Germinal center (tissue), 1 donor: ENCODE data around the gene PYGM.

Experiments
- DNase-seq: peaks from one replicate; pipeline ENCODE4 v3.0.0; 2012; ENCODE audit warnings: mixed read lengths, low spot score

The PYGM gene

DNA sequence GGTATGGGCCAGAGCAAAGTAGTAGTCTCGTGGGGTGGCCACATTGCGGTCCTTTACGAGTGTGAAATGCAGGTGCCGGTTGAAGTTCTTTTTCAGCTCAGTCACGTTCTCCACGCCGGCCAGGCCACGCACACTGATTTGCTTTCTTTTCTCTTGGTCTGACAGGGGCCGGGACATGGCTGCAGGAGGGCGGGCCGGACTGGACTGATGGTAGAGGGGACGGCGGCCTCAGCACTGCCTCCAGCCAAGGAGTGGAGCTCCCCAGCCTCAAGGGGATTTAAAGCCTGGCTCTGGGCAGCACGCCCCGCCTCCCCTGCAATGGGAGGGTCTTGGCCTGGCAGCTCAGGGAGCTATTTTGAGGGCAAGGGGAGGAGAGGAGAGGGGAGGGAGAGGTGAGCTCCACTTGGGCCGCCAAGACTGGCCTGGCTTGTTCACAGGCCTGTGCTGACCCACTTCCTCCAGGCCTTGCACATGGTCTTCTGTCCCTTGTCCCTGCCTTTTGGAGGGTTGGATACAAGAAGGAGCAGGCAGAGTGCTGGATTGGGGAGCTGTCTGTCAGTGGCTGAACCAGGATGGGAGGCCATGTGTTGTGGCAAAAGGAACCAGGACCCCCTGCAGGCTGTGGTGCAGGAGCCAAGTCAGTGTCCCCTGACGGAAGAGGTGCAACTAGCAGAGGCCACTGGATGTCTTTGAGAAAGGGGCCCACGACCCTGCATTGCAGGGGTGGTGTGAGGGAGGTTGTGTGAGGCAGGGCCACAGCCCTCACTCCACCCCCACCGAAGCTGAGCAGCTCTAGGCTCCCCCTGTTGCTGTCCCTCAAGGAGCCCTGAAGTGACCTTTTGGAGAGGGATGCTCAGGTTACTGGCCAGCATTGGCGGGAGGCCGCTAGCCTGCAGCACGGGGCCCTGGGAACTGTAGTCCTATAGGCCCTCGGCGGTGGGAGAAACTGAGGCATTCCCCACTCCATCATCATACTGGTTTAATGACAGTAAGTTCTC lies at the start of gene PYGM:
PYGM (minus strand) TSS at position 253 of the 998 bp plus-strand sequence; CDS start at position 177, 76 bp downstream.
- no peak for DNase-seq

DNA sequence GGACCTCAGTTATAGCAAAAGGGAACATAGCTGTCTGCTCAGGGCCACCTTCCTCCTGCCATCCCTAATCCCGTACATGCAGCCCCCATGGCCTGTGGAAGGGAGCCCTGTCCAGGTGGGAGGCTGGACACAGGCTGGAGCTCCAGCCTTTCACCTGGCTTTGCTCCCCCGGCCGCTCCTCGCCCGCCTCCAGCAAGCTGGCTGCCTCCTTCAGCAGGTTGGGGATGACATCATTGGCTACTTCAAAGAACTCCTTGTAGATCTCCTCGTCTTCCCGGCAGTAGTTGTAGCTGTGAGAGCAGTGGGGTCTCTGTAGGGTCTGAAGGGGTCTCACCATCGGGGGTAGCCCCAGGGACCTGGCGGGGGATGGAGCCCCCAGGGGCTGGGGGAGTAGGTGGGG lies 45.7 kb upstream of the PYGM start:
- DNase-seq: no peak

DNA sequence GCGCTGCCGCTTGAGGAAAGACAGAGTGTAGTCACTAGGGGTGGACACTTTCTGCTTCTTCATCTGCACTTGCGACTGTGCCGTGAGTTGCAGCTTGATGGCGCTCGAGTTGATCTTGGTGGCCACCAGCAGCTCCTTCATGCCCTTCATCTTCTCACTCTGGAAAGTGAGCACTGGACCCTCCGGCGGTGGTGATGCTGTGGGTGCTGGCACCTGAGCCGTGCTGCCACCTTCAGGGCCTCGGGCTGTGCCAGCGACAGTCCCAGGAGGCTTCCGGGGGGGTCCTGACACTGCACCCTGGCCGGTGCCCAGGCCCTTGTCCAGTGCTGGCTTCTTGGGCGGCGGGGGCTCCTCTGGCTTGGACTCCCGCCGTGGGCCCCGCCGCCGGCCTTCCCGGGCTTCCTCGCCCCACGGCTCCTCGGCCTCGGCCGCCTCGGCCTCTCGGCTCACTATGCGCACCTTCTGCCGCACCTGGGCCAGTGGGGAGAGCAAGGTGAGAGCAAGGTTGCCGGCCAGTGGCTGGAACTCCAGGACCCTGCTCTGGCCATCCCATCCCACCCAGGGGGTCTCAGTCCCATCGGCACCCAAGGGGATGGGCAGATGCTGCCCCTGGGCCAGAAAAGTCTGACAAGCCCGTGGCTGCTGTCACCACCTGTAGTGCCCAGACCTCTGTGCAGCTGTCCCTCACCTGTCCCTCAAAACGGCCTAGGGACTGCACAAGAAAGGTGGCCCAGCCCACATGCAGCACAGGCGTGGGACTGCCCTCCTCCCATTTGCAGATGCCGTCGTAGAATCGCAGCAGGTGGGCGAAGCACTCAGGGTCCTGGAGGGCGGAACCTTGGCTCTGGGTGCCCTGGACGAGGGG lies 44.8 kb upstream of the PYGM start:
- no peak for DNase-seq

DNA sequence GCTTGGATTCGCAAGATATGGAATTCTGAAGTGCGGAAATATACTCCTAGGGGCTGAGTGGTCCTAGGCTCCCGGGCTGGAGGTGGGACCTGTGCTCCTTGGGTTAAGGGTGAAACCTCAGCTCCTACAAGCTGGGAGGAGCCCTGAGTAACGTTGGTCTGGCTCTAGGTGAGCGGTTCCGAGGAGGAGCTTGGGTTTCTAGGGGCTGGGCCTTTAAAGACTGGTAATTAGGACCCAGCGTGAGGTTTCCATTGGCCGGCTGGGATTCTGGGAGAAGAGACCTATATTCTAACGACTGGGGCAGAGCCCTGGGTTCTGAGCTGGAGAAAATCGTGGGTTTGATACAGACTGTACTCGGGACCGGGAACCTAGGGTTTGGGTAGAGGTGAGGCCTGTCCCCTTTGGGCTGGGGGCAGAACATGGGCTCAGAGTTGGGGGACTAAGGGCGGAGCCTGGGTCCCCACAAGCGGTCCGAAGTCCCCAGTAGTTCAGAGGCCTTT lies 44.1 kb upstream of the PYGM start:
- DNase-seq: no peak

DNA sequence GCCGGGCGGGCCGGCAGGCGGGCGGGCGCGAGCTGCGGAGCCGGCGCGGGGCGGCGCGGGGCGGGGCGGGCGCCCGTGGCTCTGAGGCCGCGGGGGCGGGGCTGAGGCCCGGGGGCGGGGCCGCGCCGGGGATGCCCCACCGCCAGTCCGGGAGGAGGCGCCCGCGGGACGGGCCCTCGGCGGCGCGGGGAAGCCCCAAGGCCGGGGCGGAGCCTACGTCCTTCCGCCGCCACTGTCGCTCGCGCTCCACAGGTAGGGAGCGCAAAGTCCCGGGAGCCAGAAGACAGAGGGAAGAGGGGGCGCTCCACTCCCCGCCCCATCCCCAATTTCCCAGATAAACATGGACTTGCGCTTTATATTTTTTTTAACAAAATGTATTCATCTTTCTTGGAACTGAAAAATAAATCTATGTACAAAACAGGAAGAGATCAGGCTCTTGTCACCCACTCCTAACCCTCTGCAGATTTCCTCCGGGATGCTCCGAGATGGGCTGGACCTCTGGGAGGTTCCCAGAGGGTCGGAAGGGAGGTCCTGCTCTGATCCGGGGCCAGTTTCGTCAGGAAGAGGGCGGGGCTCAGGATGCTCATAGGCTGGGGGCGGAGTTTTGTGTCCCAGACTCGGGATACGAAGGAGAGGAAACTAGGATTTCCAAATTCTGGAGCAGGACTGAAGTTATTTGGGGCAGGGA lies 43.5 kb upstream of the PYGM start, which contains the start of gene MAP4K2:
MAP4K2 (minus strand) TSS at position 57 of the 688 bp plus-strand sequence. CDS start 65 bp downstream, outside the sequence.
- DNase-seq: peak; percentile 95

DNA sequence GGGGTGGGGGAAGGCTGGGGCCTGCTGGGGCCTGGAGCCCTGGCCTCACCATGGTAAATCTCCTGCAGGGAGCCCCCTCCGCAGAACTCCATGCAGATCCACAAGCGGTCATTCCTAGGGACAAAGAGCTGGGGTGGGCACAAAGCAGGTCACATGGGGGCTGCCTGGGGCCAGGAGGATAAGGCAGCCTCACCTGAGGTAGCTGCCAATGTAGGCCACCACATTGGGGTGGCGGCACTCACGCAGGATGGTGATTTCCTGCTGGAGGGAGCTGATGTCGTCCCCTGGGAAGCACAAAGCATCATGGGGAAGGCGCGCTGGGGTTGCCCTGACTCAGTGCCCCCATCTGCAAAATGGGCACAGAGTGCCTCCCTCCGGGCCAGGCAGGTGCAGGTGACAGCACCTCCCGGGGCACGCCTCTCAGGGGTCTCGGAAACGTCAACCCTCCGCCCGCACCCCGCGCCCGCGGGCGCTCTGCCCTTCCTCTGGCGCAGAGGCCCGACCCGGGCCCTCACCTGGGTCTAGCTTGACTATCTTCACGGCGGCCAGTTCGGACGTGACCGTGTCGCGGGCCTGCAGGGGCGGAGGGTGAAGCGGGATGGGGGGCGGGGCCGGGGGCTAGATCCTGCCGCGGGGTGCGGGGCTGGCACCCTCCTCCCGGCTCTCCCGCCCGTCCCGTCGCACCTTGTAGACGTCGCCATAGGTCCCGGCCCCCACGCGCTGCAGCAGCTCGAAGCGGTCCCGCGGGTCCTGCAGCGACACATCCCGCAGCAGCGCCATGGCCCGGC lies 42.8 kb upstream of the PYGM start:
- peak; percentile 63 for DNase-seq

DNA sequence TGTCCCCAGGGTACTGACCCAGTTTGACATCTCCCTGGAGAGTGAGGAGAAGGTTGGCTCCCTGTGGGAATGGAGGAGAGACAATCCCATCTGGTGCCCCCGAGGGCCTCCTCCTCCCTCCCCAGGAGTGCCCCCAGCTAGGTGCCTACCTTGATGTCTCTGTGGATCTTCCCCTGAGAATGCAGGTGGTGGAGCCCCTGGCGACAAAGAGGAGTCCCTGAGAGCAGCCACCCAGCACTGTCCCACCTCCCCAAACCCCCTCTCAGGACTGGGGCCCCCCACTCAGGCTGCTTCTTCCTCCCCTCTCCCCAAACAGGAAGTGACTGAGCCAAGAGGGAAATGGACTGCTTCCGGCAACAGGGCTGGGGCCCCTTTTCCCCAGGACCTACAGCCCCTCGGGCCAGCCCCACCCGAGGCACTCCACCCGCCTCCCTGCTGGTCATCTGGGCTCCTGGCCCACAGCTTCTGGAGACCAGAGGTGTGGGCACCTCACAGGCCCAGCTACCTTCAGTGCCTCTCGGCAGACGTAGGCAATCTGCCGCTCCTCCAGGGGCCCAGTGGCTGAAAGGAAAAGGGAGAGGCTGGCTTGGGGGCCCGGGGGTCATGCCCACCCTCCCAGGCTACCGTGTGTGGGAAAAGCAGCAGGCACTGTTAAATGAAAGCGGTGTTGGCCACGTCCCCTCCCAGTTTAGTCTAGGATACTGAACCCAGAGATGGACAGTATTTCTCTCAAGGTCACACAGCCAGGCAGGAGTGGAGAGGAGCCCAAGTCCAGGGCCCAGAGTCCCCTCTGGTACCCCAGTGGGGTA lies 42.0 kb upstream of the PYGM start:
- DNase-seq: peak; percentile 30

DNA sequence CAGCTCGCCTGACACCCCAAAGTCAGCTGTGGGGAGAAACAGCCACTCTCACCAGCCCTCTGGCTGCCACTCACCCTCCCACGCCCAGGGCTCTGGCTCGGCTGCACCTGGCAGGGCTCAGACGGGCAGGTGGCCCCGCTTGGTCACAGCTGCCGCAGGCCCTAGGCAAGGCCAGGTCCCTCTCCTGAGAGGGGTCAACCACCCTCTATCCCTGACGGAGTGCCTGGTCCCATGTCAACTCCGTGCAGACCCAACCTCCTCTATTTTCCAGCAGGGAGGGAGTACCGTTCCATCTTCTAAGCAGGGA lies 41.3 kb upstream of the PYGM start:
- DNase-seq: peak; percentile 42

DNA sequence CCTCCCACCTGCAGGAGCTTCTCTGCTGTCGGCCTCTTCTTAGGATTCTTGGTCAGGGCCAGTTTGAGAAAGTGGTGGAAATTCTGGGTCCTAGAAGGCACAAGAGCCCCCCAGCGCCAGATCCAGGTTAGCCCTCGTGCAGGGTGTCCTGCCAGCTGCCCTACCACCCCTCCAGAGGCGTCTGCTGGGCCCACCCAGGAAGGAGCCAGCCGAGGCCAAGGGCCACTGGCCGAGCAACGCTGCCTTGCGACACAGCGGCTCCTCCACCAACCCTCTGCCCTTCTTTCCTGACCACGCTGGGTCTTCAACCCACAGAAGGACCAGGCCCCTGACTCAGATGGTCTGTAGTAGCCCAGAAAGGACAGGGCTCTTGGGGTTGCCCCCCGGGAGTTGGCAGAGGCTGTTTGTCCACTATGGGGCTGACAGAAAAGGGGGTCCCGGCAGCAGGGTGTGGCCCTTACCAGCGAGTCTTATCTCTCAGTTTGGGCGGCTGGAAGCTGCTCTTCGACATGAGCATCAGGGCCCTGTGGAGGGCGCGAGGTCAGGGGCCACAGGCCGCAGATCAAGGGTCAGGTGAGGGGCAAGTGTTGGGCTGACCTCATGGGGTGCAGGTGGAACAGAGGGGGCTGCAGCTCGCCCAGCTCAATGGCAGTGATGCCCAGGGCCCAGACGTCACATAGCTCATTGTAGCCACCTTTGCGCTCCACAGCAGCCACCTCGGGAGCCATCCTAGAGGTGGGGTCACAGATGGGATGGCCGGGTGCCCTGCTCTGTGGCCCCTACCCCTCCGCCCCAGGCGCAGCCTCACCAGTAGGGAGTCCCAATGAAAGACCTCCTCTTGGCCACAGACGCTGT lies 40.8 kb upstream of the PYGM start:
- DNase-seq: no peak

DNA sequence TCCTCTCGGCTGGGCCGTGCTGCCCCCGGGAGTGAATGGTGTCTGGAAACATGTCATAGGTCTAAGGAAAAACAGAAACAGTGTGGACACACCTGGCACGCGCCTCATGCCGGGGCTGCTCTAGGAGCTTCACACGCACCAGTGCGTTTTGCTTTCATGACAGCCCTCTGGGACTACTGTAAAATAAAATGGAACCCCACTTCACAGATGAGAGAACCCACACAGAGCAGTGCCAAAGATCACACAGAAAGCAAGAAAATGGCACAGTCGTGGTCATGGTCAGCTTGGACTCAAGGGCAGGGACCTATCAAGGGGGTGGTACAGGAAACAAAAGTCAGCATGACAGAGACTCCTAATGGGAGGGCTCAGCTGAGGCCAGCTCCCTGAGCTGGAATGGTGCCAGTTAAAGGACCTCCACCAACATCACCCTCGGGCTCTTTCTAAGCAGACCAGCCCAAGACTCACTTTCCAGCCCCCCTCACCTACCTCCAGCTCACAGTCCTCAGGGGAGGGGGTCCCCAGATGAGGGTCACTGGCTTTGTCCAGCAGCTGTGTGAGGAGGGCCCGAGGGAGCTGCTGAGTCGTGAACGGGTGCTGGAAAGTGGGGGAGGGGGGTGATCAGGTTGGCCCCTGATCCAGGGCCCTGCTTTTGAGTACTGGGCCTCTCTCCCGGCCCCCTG lies 40.0 kb upstream of the PYGM start:
- DNase-seq: peak; percentile 65

DNA sequence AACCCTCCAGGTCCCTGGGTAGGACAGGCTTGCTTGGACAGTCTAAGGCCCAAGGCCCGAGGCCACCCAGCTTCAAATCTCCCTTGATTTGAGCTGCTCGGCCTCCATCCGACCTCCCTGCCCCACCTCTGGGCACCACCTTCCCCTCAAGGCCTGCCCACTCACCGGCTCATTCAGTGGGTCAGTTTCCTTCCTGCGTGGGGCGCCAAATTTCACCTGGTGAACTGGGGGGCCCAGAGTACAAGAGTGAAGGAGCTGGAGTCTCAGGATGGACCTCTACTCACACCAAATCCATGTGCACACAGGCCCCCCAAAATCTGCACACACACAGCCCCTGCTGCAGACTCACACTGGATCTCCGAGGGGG lies 39.5 kb upstream of the PYGM start:
- no peak for DNase-seq

DNA sequence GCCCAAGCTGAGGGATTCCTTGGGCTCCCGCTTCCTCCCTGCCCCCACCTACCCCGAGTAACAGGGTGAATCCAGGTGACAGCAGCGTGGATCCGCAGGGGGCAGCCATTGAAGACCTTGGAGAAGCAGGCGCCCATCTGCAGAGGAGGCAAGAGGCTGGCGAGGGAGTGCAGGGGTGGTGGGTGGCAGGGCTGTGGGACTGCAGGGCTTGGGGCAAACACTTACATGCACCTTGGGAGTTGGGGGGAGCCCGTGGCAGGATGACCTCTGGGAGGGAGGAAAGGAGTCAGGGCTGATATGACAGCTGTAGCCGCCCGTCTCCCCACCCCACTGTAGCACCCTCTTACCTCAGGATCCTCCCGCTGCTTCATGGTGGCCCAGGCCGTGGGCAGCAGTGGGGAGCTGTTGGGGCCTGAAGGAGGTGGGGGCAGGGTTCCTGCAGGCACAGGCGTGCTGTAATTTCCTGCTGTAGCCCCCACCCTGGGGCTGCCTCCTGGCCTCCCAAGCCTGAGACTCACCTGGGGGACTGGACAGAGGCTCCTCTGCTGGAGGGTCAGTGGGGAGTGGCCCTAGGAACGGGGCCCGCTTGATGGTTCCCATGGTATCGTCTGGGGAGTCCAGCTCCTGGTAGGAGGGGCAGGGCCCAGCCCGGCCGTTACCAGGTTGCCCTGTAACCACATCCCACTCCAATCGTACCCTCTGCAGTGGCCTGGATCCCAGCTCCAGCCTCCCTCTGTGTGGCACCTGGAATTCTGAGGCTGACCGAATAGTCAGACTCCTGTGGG lies 37.2 kb upstream of the PYGM start:
- DNase-seq: no peak

DNA sequence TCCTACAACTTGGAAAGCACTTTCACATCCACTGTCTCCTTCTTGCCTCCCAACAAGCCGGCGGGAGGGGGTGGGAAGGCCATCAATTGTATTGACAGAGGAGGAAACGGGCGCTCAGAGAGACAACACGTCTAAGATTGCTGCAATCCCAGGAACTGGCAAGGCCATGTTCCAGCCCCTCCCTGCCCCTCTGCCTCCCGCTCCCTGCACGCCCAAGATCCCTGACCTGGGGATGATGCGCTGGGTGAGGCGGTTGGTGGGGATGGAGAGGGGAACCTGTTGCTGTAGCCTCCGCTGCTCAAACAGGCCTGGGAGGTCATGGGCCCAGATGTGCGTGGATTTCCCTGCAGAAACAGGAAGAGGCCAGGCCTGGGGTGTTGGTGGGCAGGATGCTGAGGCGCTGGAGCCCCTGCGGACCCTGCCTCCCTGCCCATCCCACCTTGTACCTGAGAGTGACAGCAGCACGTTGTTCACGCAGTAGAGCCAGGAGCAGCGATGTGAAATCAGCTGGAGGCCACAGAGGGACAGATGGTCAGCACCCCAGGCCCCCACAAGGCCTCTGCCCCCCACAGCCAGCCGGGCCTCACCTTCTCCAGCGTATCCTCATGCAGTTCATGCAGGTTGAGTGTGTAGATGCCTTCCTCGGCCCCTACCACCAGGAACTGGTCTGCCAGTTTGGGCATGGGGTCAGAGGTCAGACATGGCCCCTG lies 36.4 kb upstream of the PYGM start:
- no peak for DNase-seq

DNA sequence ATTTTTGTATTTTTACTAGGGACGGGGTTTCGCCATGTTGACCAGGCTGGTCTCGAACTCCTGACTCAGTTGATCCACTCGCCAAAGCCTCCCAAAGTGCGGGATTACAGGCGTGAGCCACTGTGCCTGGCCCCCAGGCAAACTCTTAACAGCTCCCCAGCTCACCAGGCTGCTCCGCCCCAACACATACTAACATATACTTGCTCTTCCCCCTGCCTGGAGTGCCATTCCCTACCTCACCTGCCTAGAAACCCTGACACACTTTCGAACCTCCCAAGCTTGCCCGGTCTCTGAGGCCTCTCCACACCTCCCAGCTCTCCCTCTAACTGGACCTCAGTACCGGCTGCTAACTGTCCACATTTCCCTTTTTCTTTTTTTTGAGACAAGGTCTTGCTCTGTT lies 34.8 kb upstream of the PYGM start:
- no peak for DNase-seq

DNA sequence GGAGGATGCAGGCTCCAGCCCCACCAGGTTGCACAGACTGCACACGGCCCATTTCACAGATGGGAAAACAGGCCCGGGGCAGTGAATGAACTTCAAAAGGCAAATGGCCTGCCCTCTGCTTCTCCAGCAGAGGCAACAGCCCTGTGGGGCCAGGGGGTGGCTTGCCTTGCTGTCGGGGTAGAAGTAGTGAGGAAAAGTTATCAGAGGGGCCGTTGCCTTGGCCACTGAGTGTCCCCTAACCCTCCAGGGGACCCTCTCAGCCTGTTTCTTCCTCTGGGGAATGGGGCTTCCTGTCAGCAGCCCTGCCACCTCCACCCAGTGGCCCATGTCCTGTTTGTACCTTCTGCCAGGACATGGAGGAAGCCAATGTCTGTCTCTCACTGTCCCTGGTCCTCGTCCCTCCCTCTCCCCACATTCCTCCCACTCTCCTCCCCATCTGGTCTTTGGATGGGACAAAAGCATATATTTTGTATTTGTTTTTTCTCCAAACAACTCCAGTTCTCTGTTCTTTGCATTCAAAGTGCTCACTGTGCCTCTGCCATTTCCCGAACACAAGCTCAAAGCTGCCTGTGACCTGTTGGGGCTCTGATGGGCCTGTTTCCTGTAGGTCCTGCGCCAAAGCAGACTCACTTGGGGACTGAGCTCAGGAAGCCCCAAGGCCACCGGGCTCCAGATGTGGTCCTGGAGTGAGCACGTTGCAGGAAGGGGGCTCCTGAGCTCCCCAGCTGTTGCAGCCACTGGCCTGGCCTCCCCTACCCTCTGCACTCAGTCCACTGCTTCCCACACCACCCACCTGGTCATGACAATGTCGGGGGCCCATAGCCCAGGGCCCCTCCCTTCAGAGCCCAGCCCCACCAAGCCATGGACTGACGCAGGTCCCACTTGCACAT lies 33.7 kb upstream of the PYGM start:
- no peak for DNase-seq

DNA sequence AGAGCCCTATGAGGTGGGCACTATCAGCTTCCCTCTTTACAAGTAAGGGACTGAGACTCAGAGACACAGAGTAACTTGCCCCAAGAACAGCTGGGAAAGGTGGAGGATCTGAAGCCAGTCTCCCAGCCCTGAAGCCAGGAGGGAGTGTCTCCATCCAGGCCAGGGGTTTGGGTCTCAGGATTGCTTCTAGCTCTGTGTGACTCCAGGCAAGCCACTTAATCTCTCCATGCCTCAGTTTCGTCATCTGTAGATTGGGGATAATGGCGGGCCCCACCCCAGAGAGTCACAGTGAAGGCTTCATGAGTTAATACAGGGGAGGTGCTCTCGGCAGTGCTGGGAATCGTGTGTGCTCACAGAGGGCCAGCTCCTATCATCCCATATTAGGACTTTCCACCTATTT lies 32.7 kb upstream of the PYGM start:
- DNase-seq: no peak
